Ovary (tissue), 9 donors: ENCODE measurements around the gene CELF2. TPM values are rescaled to one million over a fixed set of nuclear protein-coding genes. Genes with fewer than 3 reads are reported as not detected.
A peak's percentile ranks its signal among the peaks of the same experiment; 100 is the strongest.

ENCODE experiments used
- DNase-seq, 5 donors: peaks; one replicate each; pipeline ENCODE4 v3.0.0-alpha.2; 2019 to 2020
- H3K27ac ChIP-seq, 2 donors: fragments of 200-600 bp; one replicate each; pipeline versions ENCODE4 v1.5.1 to v1.8.0; 2019 to 2022
- H3K27me3 ChIP-seq: fragments of 200-600 bp; one replicate; pipeline ENCODE4 v1.8.0; 2022
- H3K36me3 ChIP-seq: fragments of 200-600 bp; sonication (generic); one replicate; pipeline ENCODE4 v1.5.1; 2019
- H3K4me1 ChIP-seq: one replicate; pipeline ENCODE4 v1.8.1; 2013; ENCODE audit warnings: mild to moderate bottlenecking, moderate library complexity; ENCODE audit not compliant: insufficient read depth
- H3K4me3 ChIP-seq: fragments of 200-600 bp; sonication (generic); one replicate; pipeline ENCODE4 v1.5.1; 2017
- H3K9me3 ChIP-seq, 2 donors: fragments of 200-600 bp in 1 of 2; sonication (generic) in 1 of 2; one replicate each; pipeline versions ENCODE4 v1.5.1 to v1.8.1; 2013 to 2019; ENCODE audit warnings: mild to moderate bottlenecking in 1 of 2, moderate library complexity in 1 of 2
- EP300 ChIP-seq: sonication (generic); formaldehyde crosslinking; IDR thresholded peaks from one replicate; pipeline ENCODE4 v1.6.1; 2017; ENCODE audit warnings: antibody characterized with exemption
- POLR2A ChIP-seq: fragments of 450-650 bp; IDR thresholded peaks from one replicate; pipeline ENCODE4 v1.6.1; 2017; ENCODE audit warnings: antibody characterized with exemption, mild to moderate bottlenecking, moderate library complexity
- WGBS, 3 donors: extraction: QIAGEN DNeasy Blood & Tissue Kit in 1 of 3; methylation state at CpG; one replicate each; pipeline versions ENCODE4 v1.1.5 to v1.1.7; 2013 to 2017; 5-methylcytosine and 5-hydroxymethylcytosine counted together
- intact Hi-C, 4 donors: fragments of 100-400 bp; cut with DNase I; formaldehyde crosslinking; loops; one replicate each; pipeline versions ENCODE4 v1.11.0 to v1.15.1; 2022 to 2023
- polyA plus RNA-seq, 2 donors: library from polyadenylated mRNA; stranded (reverse); fragments of 200-250 nt in 1 of 2; fragments of 350-450 nt in 1 of 2; fragmentation: Illumina TruSeq in 1 of 2; extraction: RNeasy Lipid Tissue Mini Kit (QIAGEN cat#74804) in 1 of 2; gene quantifications; one replicate each; pipeline ENCODE4 v1.2.3, GENCODE V29; 2013 to 2014
- total RNA-seq, 7 donors: library from RNA; depleted of rRNA in 2 of 7; stranded (reverse); fragments of >200 nt in 2 of 7; fragmentation: NEBNext Ultra II Directional in 3 of 7; extraction: Animal tissue kit (Norgen Biotek cat#: 25700) in 3 of 7; gene quantifications; one replicate each; pipeline versions ENCODE4 v1.1.0 to v1.2.4, GENCODE V29; 2016 to 2023
- TF ChIP-seq, protein P1 (sequence below), 3 donors: fragments of 450-650 bp in 2 of 3; fragments of 200-600 bp in 1 of 3; IDR thresholded peaks; one replicate each; pipeline versions ENCODE4 v1.5.1 to v1.8.0; 2016 to 2022; ENCODE audit warnings: antibody characterized with exemption in 3 of 3, mild to moderate bottlenecking in 1 of 3
- donor health status: DM: no; HTN: no; CAD: no; lungs with moderate emphysema.
- donor health status: DM: no; HTN: no; CAD: no.
- donor health status: Bipolar disorder and iron deficiency.
- donor health status: DM: yes; HTN: yes; CAD: no.
- donor health status: DM: no; HTN: no; CAD: no.
- donor health status: DM: yes; HTN: yes; CAD: no.

CELF2 gene
- total and polyA plus RNA-seq, 9 donors: 38.8 to 107 (median 69.0) TPM

DNA sequence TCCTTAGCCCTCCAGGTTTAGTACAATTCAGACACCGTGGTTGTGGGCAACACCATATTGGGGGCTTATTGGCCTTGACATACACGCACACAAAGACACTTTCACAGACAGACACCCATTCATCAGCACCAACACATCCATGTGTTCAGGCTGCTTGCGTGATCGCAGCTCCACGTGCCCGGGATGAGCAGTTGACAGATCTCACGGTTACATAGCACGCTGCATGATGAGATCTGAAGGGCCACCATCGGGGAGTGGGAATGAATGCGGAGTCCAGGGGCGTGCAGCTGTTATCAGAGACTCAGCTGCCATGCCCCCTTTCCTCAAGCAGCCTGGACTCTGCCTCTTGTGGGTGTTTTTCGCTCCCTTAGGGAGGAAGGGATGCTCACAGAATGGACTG is 308.6 kb downstream of the CELF2 start:
- intact Hi-C loops: no loop called here
- Histone ChIP-seq H3K27ac (no peak overlapping the region), H3K36me3 (no peaks in the 10 kb centered on the region), H3K4me1 (peaks cover 8% of the 10 kb centered on the region), H3K4me3 (no peak overlapping the region), H3K9me3 (no peaks in the 10 kb centered on the region), H3K27me3 (no peaks in the 10 kb centered on the region)
- TF ChIP-seq, protein P1, sequence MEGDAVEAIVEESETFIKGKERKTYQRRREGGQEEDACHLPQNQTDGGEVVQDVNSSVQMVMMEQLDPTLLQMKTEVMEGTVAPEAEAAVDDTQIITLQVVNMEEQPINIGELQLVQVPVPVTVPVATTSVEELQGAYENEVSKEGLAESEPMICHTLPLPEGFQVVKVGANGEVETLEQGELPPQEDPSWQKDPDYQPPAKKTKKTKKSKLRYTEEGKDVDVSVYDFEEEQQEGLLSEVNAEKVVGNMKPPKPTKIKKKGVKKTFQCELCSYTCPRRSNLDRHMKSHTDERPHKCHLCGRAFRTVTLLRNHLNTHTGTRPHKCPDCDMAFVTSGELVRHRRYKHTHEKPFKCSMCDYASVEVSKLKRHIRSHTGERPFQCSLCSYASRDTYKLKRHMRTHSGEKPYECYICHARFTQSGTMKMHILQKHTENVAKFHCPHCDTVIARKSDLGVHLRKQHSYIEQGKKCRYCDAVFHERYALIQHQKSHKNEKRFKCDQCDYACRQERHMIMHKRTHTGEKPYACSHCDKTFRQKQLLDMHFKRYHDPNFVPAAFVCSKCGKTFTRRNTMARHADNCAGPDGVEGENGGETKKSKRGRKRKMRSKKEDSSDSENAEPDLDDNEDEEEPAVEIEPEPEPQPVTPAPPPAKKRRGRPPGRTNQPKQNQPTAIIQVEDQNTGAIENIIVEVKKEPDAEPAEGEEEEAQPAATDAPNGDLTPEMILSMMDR (IDR thresholded peaks at IDR 0.05): no peak
- TF ChIP-seq POLR2A (no peak), EP300 (no peak)
- no peak for DNase-seq
- 95 to 99% (median 96%) methylated on average over 12 of the region's 12 CpGs for WGBS, 3 donors

DNA sequence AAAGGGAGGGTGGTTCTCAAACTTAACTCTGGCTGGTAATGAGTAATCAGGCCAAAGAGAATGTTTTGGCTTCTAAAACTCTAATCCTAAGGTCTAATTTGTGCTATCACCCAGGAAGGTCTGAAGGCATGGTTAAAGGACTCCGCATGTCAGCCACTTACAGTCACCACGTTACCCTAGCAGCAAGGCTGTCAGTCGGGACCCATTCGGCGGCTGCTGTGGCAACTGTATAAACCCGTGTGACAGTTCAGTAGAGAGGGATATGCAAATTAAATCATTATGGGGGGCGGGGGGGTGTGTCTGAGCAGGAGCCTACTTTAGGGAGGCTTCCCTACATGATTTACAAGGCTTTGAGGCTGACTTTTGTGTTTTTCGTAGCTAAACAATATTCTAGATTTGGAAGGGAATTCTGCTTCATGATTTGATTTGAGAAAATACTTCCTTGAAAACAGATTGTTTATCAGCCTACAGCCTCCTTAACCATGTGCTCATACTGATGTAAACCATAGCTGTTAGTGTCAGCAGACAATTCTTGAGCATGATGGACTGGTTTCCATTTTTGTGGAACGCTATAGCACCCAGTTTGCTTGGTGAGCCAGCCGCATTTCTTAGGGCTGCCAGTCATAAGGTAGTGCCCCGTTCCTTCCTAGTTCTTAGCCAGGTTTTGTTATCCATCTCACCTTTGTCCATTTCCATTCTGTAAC is 309.4 kb downstream of the CELF2 start:
- DNase-seq: no peak
- H3K36me3 ChIP-seq: no peaks in the 10 kb centered on the region
- intact Hi-C loops: no loop called here
- no peak overlapping the region for H3K4me3 ChIP-seq
- no peaks in the 10 kb centered on the region for H3K27me3 ChIP-seq
- peaks cover 8% of the 10 kb centered on the region for H3K4me1 ChIP-seq
- WGBS, 3 donors: 83 to 84% (median 84%) methylated on average over 11 of the region's 11 CpGs
- no peak for TF ChIP-seq POLR2A
- TF ChIP-seq, protein P1 (IDR thresholded peaks at IDR 0.05): no peak
- TF ChIP-seq EP300: no peak
- H3K9me3 ChIP-seq: no peaks in the 10 kb centered on the region
- no peak overlapping the region for H3K27ac ChIP-seq

DNA sequence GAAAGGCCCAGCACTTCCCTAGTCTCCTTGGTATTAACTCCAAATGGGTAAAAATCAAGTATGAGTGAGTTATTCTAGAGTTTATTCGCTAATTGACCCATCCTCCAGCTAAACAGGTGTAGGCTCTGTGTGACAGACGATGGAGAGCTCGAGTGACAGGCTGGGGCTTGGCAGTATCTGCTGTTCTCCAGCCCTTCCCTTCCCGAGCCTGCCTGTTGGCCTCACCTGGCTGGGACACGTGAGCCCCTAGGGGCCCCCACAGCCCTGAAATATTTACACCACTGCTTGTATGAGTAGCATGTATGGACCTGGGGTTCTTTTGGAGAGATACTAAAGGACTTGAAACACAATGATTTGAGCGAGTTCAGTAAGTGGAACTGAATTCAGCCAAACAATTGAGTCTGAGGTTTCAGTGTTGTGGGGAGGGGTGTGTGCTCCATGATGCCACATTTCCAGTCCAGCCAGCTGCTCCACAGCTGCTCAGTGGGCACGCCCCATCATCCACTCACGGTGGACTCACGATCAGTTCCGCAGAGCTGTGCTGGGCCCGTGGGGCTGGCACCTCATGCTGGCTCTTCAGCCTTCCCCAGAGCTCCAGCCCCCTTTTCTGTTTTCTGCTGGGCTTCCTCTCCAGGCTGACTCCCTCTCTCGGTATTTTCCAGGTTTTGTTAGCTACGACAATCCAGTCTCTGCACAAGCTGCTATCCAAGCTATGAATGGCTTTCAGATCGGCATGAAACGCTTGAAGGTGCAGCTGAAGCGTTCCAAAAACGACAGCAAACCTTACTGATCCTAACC is 310.8 kb downstream of the CELF2 start:
- no peaks in the 10 kb centered on the region for H3K9me3 ChIP-seq
- H3K4me1 ChIP-seq: peaks cover 11% of the 10 kb centered on the region
- H3K36me3 ChIP-seq: no peaks in the 10 kb centered on the region
- intact Hi-C loops: no loop called here
- H3K27ac ChIP-seq: peak overlapping the region in 1 of 2 donors; percentile 39
- no peak for TF ChIP-seq POLR2A
- no peak for TF ChIP-seq EP300
- TF ChIP-seq, protein P1 (IDR thresholded peaks at IDR 0.05): no peak
- no peak for DNase-seq
- no peak overlapping the region for H3K4me3 ChIP-seq
- H3K27me3 ChIP-seq: no peaks in the 10 kb centered on the region
- WGBS, 3 donors: 68 to 86% (median 71%) methylated on average over 16 to 17 of the region's 17 CpGs

DNA sequence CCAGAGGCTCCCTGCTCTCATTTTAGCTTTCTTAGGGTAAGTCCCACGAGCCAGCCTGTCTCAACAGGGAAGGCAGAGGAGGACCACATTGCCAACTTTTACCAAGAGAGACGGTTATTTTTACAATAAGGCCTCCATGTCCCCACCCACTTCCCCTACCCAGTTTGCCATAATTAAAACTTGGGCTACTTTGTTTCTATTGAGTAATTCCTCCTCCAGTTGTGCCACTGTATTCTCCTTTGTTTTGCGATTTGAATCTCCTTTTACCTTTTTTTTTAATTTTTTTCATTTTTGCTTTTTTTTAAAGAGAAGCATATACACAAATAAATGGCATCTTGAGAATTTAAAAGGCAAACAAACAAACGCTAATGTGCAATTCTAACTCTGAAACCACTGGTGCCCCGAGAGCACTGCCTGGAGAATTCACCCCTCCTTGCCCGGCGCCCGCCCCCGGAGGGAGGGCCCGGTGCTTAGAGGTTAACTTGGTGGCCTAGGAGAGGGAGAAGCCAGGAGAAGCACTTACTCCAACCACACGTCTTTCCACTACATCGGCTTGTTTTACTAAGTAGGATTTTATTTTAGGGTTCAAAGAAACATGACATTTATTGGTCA is 311.5 kb downstream of the CELF2 start:
- WGBS, 3 donors: 29 to 49% (median 37%) methylated on average over 12 of the region's 12 CpGs
- TF ChIP-seq EP300 (no peak), POLR2A (no peak)
- TF ChIP-seq, protein P1 (IDR thresholded peaks at IDR 0.05): no peak
- no peak overlapping the region for H3K4me3 ChIP-seq
- no peaks in the 10 kb centered on the region for H3K36me3 ChIP-seq
- peak overlapping the region in 1 of 2 donors; percentile 39 for H3K27ac ChIP-seq
- DNase-seq: no peak
- H3K27me3 ChIP-seq: no peaks in the 10 kb centered on the region
- H3K4me1 ChIP-seq: peaks cover 11% of the 10 kb centered on the region
- intact Hi-C loops: no loop called here
- no peaks in the 10 kb centered on the region for H3K9me3 ChIP-seq
